ENCODE data around the gene VIT.

- no peak for TF ChIP-seq EZH2 (IDR thresholded peaks at IDR 0.05; ENCODE audit: low read depth)
- no peak for TF ChIP-seq CTCF (conservative IDR thresholded peaks at IDR 0.05)
Measured at GRCh38 chr2:36773947-36774346, 77.4 kb downstream of the VIT start.
